Skin epidermis (tissue), 12 donors: ENCODE results near the gene CCDC88C.
A peak's percentile ranks its signal among the peaks of the same experiment; 100 is the strongest.

Source experiments
- H3K27ac ChIP-seq, 21 experiments: fragments of 200-600 bp; sonication (generic) in 11 of 21; one replicate each; pipeline ENCODE4 v1.5.0; 2020; ENCODE audit warnings: mild to moderate bottlenecking in 3 of 21, inconsistent platforms in 2 of 21, moderate library complexity in 2 of 21
- H3K4me3 ChIP-seq, 7 experiments: fragments of 200-600 bp; sonication (generic) in 2 of 7; one replicate each; pipeline ENCODE4 v1.5.0; 2020; ENCODE audit warnings: inconsistent platforms in 2 of 7, mild to moderate bottlenecking in 2 of 7, moderate library complexity in 1 of 7

The CCDC88C gene

DNA sequence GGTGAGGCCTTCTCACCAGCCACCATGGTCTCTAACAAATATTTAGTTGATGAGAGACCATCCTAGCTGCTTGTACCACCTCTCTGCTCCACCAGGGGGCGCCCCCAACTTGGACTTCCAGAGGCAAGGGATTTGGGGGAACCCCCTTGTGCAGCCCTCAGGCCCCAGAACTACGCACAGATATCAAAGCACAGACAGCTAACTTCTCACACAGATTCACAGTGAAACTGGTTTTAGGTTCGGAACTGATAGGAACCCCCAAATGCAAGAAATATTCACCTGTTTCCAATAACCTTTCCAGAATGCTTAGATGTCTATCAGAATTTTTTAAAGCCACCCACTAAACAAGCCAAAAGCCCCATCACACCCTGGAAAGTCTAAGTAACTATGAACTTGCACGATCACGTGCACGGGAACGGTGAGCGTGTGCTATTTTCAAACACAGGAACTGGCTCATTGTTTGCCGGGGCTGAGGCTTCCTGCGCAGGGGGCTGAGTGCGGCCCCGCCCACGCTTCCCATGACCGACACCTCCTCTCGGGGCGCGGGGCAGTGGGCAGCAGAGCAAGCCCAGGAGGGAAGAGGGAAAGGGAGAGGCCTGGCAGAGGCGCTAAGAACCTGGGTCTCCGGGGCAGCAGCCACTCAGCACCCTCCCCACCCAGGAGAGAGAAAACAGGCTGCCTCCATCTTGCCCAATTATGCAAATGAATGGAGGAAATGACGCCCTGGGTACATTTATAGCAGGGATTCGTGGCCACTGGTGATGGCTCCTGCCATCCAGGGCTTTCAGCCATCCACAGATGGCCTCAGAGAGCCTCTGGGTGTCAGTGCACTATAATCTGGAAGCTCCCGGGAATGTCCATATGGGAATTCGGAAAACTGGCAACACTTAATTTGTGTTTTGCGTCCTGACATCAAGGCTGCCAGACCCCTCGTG, 93.7 kb downstream of the CCDC88C start:
- Histone ChIP-seq H3K27ac (peak overlapping the region in 20 of 21 experiments; percentile 42 to 84 (median 67)), H3K4me3 (peak overlapping the region; percentile 3 to 37 (median 11))

DNA sequence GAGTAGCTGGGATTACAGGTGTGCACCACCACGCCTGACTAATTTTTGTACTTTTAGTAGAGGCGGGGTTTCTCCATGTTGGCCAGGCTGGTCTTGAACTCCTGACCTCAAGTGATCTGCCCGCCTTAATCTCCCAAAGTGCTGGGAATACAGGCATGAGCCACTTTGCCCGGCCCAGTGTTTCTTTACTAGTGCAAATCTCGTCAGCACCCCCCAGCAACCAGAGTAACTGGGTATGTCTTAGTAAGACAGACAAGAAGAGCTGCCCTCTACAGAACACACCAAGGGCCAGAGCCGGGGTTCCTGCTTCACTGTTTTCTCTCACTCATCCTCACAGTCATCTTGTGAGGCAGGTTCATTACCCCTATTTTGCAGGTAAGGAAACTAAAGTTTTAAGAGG, 94.6 kb downstream of the CCDC88C start:
- H3K27ac ChIP-seq: peak overlapping the region in 9 of 21 experiments; percentile 13 to 84 (median 71)

DNA sequence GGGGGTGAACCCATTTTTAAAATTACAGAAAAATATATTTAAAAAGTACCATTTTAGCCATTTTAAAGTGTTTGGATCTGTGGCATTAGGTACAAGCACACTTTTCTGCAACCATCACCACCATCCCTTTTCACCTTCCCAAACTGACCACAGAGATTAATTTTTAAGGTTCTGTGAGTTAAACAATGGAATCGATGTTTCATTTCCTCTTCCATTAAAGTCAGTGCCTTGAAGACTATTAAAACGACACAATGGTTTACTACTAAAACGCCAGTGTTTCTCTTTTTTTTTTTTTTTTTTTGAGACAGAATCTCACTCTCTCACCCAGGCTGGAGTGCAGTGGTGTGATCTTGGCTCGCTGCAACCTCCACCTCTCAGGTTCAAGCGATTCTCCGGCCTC, 95.0 kb downstream of the CCDC88C start:
- H3K27ac ChIP-seq: peak overlapping the region in 4 of 21 experiments; percentile 13 to 78 (median 59)
- H3K4me3 ChIP-seq: no peak overlapping the region

More for the DNA sequence above, 94.6 kb downstream of the CCDC88C start:
- no peak overlapping the region for H3K4me3 ChIP-seq

DNA sequence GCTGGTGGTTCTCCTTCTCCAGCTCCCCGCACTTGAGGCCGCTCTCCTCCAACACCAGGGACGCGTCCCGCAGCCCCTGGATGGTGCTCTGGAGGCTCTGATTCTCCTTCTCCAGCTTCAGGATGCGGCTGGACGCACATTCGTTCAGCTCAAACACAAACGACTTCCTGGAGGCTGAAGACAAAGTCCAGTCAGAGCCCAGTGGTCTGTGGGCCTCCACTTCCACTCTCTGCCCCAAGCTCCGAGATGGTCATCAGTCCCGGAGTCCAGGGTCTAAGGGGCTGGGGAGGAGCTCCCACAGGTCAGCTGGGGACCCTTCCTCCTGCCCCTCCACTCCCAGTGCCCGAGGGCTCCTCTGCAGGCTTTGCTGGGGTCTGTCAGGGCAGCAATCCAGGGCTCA, 96.5 kb downstream of the CCDC88C start:
- Histone ChIP-seq H3K4me3 (no peak overlapping the region), H3K27ac (no peak overlapping the region)

DNA sequence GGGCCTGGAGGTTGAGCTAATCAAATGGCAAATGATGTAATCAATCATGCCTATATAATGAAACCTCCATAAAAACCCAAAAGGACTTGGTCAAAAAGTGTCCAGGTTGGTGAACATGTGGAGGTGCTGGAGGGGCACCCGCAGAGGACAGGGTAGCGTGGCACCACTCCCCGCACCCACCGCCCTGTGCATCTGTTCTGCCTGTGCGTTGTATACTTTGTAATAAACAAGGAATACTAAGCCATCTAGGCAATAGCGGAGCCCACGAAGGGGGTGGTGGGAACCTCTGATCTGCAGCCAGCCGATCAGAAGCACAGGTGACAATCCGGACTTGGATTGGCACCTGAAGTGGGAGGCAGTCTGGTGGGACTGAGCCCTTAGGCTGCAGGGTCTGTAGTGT, 97.4 kb downstream of the CCDC88C start:
- Histone ChIP-seq H3K4me3 (no peak overlapping the region), H3K27ac (no peak overlapping the region)

DNA sequence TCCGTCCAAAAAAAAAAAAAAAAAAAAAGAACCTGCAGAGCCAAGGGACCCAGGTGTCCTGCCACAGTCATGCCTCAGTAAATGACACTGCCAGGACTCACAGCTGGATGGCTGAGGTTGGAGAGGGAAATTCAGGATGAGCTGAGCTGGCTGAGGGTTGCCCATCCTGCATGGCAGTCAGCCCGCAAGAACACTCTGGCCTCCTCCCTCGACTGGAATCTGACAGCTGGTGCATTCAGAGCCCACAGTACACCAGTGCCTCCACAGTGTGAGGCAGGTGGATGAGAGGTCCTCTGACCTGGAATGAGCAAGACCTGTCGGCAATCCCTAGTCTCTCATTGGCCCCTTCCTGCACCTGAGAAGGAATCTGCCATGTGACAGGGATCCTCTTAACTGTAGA, 98.7 kb downstream of the CCDC88C start:
- H3K4me3 ChIP-seq: no peak overlapping the region
- H3K27ac ChIP-seq: peak overlapping the region in 2 of 21 experiments; percentile 65 to 76

DNA sequence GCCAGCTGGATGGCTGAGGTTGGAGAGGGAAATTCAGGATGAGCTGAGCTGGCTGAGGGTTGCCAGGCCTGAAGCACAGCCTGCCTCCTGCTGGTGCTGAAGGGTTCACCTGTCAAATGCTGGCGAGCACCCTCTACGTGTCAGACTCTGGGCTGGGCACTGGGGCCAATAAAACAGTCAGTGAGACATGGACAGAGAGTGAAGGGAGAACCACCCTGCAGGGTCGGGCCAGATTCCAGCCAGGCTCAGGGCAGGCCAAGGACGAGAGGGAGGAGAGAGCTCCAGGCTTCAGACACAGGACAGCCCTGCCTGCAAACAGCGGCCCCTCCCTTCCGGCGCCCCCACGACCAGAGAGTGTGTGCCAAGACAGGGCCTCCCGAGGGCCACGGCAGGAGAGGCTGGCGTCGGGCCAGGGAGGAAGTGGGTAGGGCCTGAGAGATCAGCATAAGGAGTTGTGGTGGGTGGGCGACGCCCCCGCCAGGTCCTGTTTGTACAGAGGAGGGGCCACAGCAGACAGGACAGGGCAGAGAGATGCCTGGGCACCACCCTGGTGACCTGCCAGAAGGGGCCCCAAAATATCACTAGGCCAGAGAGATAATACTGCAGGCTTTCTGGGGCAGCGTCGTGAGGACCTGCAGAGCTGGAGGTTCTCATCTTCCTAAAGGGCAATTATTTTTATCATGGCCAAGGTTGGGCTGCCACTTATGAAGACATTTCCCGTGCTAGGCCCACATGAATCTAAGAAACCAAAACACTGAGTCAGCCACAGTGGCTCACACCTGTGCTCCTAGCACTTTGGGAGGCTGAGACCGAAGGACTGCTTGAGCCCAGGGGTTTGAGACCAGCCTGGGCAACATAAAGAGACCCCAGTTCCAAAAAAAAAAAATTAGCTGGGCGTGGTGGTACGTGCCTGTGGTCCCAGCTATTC, 100.0 kb downstream of the CCDC88C start:
- Histone ChIP-seq H3K4me3 (no peak overlapping the region), H3K27ac (peak overlapping the region in 17 of 21 experiments; percentile 6 to 85 (median 57))

DNA sequence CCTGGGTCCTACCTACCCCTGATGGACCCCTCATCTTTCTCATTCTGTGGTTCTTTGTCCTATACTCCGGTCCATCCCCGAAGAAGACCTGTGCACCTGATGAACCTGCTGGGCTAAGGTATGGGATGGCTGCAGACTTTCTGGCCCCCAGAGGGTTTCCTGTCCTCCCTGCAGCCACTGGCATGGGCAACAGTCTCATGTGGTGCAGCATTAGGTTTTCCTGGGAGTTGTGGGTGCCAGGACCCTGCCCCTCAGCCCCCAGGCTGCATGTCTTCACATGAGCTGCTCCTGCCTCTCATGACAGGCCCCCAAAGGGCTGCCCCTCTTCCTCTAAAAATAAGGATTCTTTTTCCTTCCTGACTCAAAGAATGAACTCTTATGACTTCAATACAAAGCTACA, 100.9 kb downstream of the CCDC88C start:
- Histone ChIP-seq H3K4me3 (no peak overlapping the region), H3K27ac (peak overlapping the region in 13 of 21 experiments; percentile 9 to 85 (median 65))

DNA sequence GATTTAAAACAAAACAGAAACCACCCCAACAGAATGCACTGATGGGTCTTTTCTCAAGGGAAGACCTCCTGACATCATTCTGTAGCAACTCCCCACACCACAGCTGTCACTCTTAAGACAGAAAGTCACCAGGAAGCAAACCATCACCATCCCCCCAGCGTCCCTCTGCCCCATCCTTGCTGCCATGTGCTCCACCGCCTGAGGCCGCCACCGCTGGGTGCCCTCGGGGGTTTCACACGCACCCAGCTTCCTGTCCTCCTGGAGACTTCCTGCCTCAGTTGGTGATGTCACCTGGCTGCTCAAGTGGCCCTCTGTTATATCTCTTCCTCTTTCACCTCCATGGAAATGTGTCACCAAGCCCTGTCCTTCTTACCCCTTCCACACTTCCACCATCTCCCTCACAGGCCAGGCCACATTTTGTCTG, 101.8 kb downstream of the CCDC88C start:
- no peak overlapping the region for H3K4me3 ChIP-seq
- peak overlapping the region in 5 of 21 experiments; percentile 16 to 85 (median 53) for H3K27ac ChIP-seq

DNA sequence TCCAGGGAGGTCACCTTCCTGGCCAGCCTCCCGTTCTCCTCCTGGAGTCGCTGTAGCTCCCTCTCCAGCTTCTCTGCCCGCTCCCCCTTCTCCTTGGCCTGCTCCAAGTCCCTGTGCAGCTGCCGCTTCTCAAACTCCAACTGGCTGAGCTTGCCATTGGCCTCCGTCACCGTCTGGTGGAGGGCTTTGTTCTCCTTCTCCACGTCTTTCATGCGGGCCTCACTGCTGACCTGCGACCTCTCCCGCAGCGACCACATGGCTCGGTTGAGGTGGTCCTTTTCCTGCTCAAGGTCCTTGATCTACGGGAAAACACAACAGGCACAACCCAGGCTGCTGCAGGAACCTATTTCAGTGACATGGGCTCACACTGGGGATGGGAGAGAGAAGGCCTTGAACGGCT, 103.8 kb downstream of the CCDC88C start:
- H3K4me3 ChIP-seq: no peak overlapping the region

DNA sequence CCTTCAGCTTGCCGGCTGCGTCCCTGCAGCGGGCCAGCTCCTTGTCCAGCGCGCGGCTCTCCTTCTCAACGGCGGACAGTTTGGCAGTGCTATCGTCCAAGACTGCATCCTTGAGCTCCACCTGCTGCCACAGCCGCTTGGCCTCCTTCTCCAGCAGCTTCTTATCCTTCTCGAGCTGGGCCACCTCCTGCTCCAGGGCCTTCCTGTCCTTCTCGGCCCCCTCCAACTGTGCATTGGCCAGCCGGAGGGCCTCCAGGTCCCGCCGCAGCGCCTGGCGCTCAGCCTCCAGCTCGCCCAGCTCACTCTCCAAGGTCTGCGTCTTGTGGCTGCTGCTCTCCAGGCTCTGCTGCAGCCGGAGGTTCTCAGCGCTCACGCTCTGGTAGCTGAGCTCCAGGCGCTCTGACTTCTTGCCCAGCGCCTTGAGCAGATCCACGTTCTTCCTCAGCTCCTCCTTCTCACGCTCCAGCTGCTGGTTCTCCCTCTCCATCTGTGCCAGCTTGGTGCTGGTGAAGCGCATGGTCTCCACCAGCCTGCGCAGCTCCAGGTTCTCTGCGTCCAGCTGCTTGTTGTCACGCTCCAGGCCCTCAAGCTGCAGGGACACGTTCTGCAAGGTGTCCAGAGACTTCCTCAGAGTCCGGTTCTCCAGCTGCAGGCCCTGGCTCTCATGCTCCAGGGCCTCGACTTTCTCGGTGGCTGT, 104.3 kb downstream of the CCDC88C start:
- Histone ChIP-seq H3K4me3 (no peak overlapping the region), H3K27ac (no peak overlapping the region)

More for the DNA sequence above, 103.8 kb downstream of the CCDC88C start:
- H3K27ac ChIP-seq: no peak overlapping the region

DNA sequence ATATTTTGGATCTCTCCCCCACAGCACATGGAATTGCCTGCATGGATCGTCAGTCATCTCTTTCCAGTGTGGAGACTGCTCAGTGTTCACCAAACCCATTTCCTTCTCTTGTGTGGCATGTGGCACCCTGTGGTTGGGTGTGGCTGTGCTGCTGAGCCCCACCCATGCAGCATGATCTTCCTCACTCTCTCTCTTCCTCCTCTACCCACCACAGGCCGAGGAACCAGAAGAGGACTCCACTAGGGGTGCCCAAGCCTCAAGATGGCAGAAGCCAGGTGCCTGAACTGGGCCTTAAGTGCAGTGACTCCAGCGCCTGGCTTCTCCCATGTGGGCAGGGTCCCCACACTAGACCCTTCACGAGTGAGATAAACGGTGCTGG, 106.3 kb downstream of the CCDC88C start:
- Histone ChIP-seq H3K4me3 (no peak overlapping the region), H3K27ac (peak overlapping the region in 4 of 21 experiments; percentile 2 to 77 (median 40))

DNA sequence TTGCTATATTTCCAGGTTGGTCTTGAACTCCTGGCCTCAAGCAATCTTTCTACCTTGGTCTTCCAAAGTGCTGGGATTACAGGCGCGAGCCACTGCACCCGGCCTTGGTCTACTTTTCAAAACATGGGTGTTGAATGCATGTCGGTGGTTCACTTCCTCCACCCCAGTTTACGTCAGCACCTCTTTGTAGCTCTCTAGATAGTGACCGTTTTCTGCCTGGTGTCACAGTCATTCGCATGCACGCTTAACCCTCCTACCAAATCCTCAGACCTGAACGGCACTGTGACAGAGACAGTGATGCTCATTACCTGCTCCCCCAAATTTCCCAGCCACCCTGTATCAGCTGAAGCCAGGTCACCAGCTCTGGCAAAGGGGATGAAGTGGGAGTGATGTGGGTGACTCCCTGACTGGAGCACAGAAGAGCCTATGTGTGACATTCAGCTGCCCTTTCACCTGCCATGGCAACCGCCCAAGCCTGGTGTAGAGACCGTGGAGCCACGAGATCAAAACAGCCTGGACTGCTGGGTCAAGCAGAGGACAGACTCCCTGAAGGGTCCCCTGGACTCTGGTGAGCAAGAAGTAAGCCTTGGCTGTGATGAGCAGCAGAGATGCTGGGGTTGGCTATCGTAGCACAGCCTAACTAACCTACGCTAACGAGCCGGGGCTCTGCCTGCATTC, 106.9 kb downstream of the CCDC88C start:
- Histone ChIP-seq H3K4me3 (no peak overlapping the region), H3K27ac (peak overlapping the region in 4 of 21 experiments; percentile 2 to 77 (median 30))

DNA sequence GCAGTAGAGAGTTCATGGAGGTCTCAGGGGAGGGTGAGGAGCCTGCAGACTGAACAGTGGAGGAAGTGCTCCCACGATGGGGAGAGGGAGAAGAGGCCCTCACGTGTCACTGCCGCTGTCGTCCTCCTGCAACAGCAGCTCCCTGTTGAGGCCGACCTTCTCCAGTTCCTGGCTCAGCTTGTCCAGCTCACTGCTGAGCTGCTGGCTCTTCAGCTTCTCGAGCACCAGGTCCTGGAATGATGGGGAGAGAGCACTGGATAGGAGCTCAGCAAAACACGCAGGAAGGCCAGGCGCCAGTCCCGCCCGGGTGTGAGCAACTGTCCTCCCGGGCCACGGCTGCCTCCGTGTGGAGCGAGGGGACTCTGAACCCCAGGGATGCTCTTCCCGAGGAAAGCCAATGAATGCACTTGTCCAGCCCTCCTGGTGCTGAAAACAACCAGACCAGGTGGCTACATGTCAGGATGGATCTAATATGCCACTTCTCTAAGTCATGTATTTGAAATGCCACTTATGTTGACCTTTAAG, 107.8 kb downstream of the CCDC88C start:
- Histone ChIP-seq H3K27ac (peak overlapping the region in 1 of 21 experiments; percentile 77), H3K4me3 (no peak overlapping the region)

DNA sequence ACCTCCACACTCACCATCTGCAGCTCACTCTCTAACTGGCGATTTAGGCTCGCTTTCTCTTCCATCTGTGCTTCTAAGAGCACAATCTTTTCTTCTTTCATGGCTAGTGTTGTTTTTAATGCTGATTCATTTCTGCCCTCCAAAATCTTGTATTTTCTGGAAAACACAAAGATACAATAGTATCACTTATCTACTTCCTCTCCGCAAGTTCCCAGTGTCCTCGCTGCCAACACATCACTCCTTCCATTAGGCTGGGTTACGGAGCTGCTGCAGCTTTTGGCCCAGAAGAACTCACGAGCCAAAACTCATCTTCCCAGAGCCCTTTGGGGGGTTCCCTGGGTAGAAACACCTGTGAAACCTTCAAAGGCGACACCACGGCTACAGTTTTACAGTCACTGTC, 109.3 kb downstream of the CCDC88C start:
- no peak overlapping the region for H3K27ac ChIP-seq
- H3K4me3 ChIP-seq: no peak overlapping the region

DNA sequence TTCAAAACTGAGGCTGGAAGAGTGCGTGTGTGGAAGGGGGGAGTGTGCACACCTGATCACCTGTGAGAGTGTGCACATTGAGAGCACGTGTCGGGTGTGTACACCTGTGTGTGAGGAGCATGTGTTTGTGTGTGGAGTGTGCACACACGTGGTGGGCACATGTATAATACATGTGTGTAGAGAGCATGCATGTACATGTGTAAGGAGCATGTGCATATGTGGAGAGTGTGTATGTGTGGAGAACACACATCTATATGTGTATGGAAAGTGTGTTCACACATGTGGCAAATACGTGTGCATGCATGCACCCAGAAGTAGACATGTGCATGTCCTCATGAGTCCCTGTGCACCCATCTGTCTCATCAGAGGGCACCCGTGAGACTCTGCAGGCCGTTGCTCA, 110.0 kb downstream of the CCDC88C start:
- Histone ChIP-seq H3K27ac (no peak overlapping the region), H3K4me3 (no peak overlapping the region)

DNA sequence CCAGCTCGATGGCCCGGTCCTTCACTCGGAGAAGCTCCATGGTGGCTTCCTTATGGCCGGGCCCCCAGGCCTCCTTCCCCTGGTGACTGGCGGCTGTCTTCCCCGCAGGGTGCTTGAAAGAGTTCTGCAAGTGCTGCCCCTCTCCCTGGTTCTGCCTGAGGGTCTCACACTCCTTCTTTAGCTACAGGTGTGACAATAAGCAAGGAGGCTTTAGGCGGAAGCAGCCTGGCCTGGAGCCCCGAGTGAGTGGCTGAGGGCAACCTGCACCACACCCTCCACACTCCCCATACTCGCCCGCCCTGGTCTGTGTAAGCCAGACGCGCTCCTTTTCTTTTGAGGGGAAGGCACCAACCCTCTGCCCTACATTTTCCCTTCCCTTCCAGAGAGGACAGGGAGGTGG, 110.6 kb downstream of the CCDC88C start:
- Histone ChIP-seq H3K27ac (no peak overlapping the region), H3K4me3 (no peak overlapping the region)

DNA sequence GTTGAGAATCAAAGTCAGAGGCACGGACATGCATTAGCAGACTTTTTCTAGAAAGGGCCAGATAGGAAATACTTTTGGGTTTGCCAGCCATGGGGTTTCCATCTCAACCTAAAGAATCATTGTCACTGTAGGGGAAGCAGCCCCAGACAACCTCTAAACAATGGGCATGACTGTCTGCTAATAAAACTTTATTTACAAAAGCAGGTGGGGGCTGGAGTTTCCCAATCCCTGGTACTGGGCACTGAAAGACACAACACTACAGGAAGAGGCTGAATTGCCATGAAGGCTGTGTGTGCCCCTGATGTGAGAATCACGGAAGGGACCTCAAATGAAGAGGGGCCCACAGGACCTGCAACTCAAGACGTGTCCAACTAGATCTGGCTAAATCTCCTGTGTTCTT, 111.1 kb downstream of the CCDC88C start:
- H3K27ac ChIP-seq: no peak overlapping the region
- H3K4me3 ChIP-seq: no peak overlapping the region
